Astrocyte (in vitro differentiated cells and primary cell): ENCODE data around the gene SFTPB.

Experiments
- CTCF ChIP-seq: IDR thresholded peaks from 2 replicates; pipeline ENCODE4 v1.5.1; 2011; ENCODE audit warnings: low read depth, mild to moderate bottlenecking, inconsistent platforms, low read length, moderate library complexity; ENCODE audit not compliant: insufficient read depth
- EZH2 ChIP-seq: IDR thresholded peaks from 2 replicates; pipeline ENCODE4 v1.6.1; 2012; ENCODE audit warnings: mild to moderate bottlenecking, low read length, inconsistent platforms; ENCODE audit not compliant: insufficient read depth

GRCh38 chr2:85663594-85664565 is 4.1 kb downstream of the SFTPB start:
- no peak for TF ChIP-seq CTCF
- TF ChIP-seq EZH2 = no peak
